GM12878 (cell line): ENCODE results near the gene ATP2B1. TPM values are rescaled to one million over a fixed set of nuclear protein-coding genes. Genes with fewer than 3 reads are reported as not detected.

ENCODE experiments used
- ATAC-seq: fragments of 200-7000 bp; cut with Tn5 transposase; 3 replicates; pipeline ENCODE4 v1.9.1; 2020; ENCODE audit warnings: mild to moderate bottlenecking, moderate library complexity
- BruUV-seq: library from RNA; stranded (reverse); fragments of 400-500 nt; replicated peaks from 2 replicates; lab custom pipeline; 2021; lab: Mats Ljungman, UMichigan
- CTCF ChIA-PET: fragments of 300-600 bp; sonication (Branson Sonifier 250); formaldehyde crosslinking; extraction: SDS; loops from one replicate; lab custom pipeline; 2021; ENCODE audit warnings: inconsistent platforms; lab: Yijun Ruan, JAX
- POLR2A ChIA-PET: fragments of 350-600 bp; formaldehyde crosslinking; extraction: SDS; loops from one replicate; lab custom pipeline; 2021; ENCODE audit warnings: inconsistent platforms; lab: Charles Lee
- RAD21 ChIA-PET: fragments of 300-600 bp; sonication (Branson Sonifier 250); formaldehyde crosslinking; loops from one replicate; lab custom pipeline; 2023; ENCODE audit warnings: antibody characterized with exemption; ENCODE audit not compliant: unreplicated experiment; lab: Charles Lee
- SMC1A ChIA-PET: fragments of 300-600 bp; sonication (Branson Sonifier 250); formaldehyde crosslinking; loops from one replicate; lab custom pipeline; 2023; ENCODE audit not compliant: unreplicated experiment, uncharacterized antibody; lab: Charles Lee
- DNase-seq: peaks from one replicate; pipeline ENCODE4 v3.0.0-alpha.2; 2011; ENCODE audit warnings: low read depth, low spot score
- FAIRE-seq: peaks from 3 replicates; lab custom pipeline; 2011; peaks lifted over from hg19 to GRCh38; lab: Jason Lieb, UNC
- H2AFZ ChIP-seq: 2 replicates; pipeline ENCODE4 v1.6.0; 2011; ENCODE audit warnings: low read depth, low read length, control low read depth; ENCODE audit not compliant: control insufficient read depth
- H3K27ac ChIP-seq: 2 replicates; pipeline ENCODE4 v1.5.1; 2011; ENCODE audit warnings: control low read depth; ENCODE audit not compliant: control insufficient read depth, insufficient read depth
- H3K27me3 ChIP-seq, 2 experiments: replicated peaks in 1 of 2; 2 replicates each; pipeline versions ENCODE4 v1.6.0 to v1.6.1; 2011; ENCODE audit warnings: low read length in 1 of 2; ENCODE audit not compliant: control insufficient read depth in 2 of 2, insufficient read depth in 2 of 2
- H3K36me3 ChIP-seq, 2 experiments: 2 replicates each; pipeline ENCODE4 v1.5.1; 2011; ENCODE audit warnings: low read length in 1 of 2; ENCODE audit not compliant: control insufficient read depth in 2 of 2, insufficient read depth in 2 of 2
- H3K4me1 ChIP-seq: 2 replicates; pipeline ENCODE4 v1.6.1; 2011; ENCODE audit warnings: mild to moderate bottlenecking, low read length, moderate library complexity, mixed read lengths; ENCODE audit not compliant: control insufficient read depth, insufficient read depth
- H3K4me2 ChIP-seq: 2 replicates; pipeline ENCODE4 v1.6.0; 2011; ENCODE audit warnings: control low read depth; ENCODE audit not compliant: control insufficient read depth, insufficient read depth
- H3K4me3 ChIP-seq: fragments of 200-600 bp; sonication (generic); 2 replicates; pipeline ENCODE4 v1.5.1; 2016
- H3K79me2 ChIP-seq: 2 replicates; pipeline ENCODE4 v1.6.0; 2011; ENCODE audit warnings: low read length; ENCODE audit not compliant: control insufficient read depth, insufficient read depth
- H3K9ac ChIP-seq: 2 replicates; pipeline ENCODE4 v1.8.0; 2011; ENCODE audit warnings: low read length, control low read depth, mixed read lengths; ENCODE audit not compliant: control insufficient read depth, insufficient read depth
- H3K9me3 ChIP-seq: replicated peaks from 3 replicates; pipeline ENCODE4 v1.5.1; 2011; ENCODE audit warnings: mild to moderate bottlenecking, low read length; ENCODE audit not compliant: control insufficient read depth, insufficient read depth
- H4K20me1 ChIP-seq: 2 replicates; pipeline ENCODE4 v1.6.0; 2011; ENCODE audit not compliant: control insufficient read depth, insufficient read depth
- CBX5 ChIP-seq: sonication (generic); IDR thresholded peaks from 2 replicates; pipeline ENCODE4 v1.6.1; 2016; ENCODE audit warnings: low read depth, moderate library complexity, mild to moderate bottlenecking, inconsistent platforms
- CHD4 ChIP-seq: fragments of 200-600 bp; sonication (generic); IDR thresholded peaks from 2 replicates; pipeline ENCODE4 v1.6.1; 2016; ENCODE audit warnings: mild to moderate bottlenecking
- CREB1 ChIP-seq: IDR thresholded peaks from 2 replicates; pipeline ENCODE4 v1.6.1; 2012; ENCODE audit warnings: low read depth, mild to moderate bottlenecking, inconsistent platforms
- NRF1 ChIP-seq: conservative IDR thresholded peaks from 2 replicates; pipeline ENCODE4 v1.6.1; 2011; ENCODE audit warnings: mild to moderate bottlenecking, low read depth, low read length, improper control_type of control experiment
- POLR2A ChIP-seq: IDR thresholded peaks from 2 replicates; pipeline ENCODE4 v1.6.1; 2011; ENCODE audit warnings: low read depth, mild to moderate bottlenecking, low read length
- RCOR1 ChIP-seq: conservative IDR thresholded peaks from 2 replicates; pipeline ENCODE4 v1.6.1; 2012; ENCODE audit warnings: low read depth, low read length, improper control_type of control experiment
- ZNF207 ChIP-seq: fragments of 450-650 bp; IDR thresholded peaks from 2 replicates; pipeline ENCODE4 v1.6.1; 2014; ENCODE audit warnings: antibody characterized with exemption, mild to moderate bottlenecking, borderline replicate concordance
- WGBS: methylation state at CpG from one replicate; pipeline ENCODE4 v1.1.6; 2016; ENCODE audit warnings: low lambda C conversion rate; ENCODE audit not compliant: insufficient replicate concordance, insufficient coverage; ENCODE audit errors: missing lambda C conversion rate; 5-methylcytosine and 5-hydroxymethylcytosine counted together
- in situ Hi-C: fragments of 300-500 bp; cut with MboI; formaldehyde crosslinking; loops from 9 replicates; pipeline ENCODE4 v1.14.3; 2018; ENCODE audit warnings: mixed read lengths
- intact Hi-C: fragments of 100-400 bp; cut with micrococcal nuclease; formaldehyde crosslinking; loops from one replicate; pipeline ENCODE4 v1.14.2; 2022; ENCODE audit not compliant: unreplicated experiment
- polyA plus RNA-seq, 11 experiments: library from polyadenylated mRNA; depleted of rRNA in 4 of 11; unstranded in 6 of 11; stranded (reverse) in 5 of 11; fragments of >200 nt; fragmentation: Nextera tagmentation in 4 of 11; fragmentation: Illumina TruSeq in 1 of 11; extraction: Ambion mirVana in 4 of 11; extraction: Trizol in 1 of 11; gene quantifications; 1 replicate in 1 of 11; 2 replicates in 10 of 11; pipeline versions ENCODE4 v1.2.1 to v1.2.3, GENCODE V29; 2011 to 2016; ENCODE audit warnings: inconsistent platforms in 2 of 11, missing spikeins in 2 of 11, low read depth in 1 of 11
- total RNA-seq, 4 experiments: library from RNA; depleted of rRNA in 3 of 4; stranded (reverse); fragments of >200 nt in 3 of 4; fragmentation: Illumina TruSeq in 1 of 4; extraction: Trizol in 1 of 4; gene quantifications; 2 replicates each; pipeline versions ENCODE4 v1.2.1 to v1.2.3, GENCODE V29; 2013 to 2021
- TF ChIP-seq, protein P1 (sequence below): fragments of 450-650 bp; IDR thresholded peaks from 2 replicates; pipeline ENCODE4 v1.6.1; 2016; ENCODE audit warnings: mild to moderate bottlenecking

Gene ATP2B1
- total and polyA plus RNA-seq, 10 of the 15 experiments (the other 5 are each of a cell fraction or from before 2014, with no cell fraction given): 15.9 to 67.8 (median 48.5) TPM

DNA sequence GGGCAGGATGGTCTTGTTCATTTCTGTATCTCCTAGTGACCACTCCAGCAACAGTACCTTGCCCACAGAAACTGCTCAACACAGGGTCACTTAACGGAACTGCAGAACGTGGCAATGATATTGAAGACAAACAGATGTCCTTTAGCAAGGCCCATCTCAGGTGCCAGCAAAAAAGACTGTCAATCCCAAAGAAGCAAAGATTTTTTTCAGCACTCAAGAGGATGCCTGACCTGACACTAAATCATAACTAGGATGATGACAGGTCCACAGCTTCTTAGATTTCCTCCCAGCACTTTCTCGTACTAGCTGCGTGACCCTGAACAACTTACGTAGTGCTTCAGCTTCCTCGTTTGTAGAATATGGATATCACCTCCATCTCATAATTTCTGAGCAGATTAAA lies 39.4 kb downstream of the ATP2B1 start:
- Histone ChIP-seq H3K4me3 (no peak overlapping the region), H2AFZ (no peak overlapping the region), H3K4me2 (no peak overlapping the region), H3K9me3 (peaks cover 2% of the 10 kb centered on the region; the same call in 2 of the 3 replicates), H3K9ac (no peak overlapping the region), H3K27ac (no peak overlapping the region), H3K79me2 (peaks cover 89% of the 10 kb centered on the region), H3K27me3 (no peaks in the 10 kb centered on the region), H3K4me1 (peaks cover 21% of the 10 kb centered on the region; the same call in 1 of the 2 replicates), H4K20me1 (no peaks in the 10 kb centered on the region), H3K36me3 (peaks cover 0 to 5% of the 10 kb centered on the region in 2 experiments; a peak in 1 of 4 replicates)
- BruUV-seq: no TSS peak
- POLR2A ChIA-PET: interaction anchor here (0.7 to 1.8 kb wide), 3 partner anchors 10 to 37 kb away, joined by 3 to 7 read pairs (median 3); no protein-coding TSS in a partner anchor
- CTCF ChIA-PET: interaction anchor here (0.6 to 2.3 kb wide), 8 partner anchors 8 to 268 kb away, joined by 3 to 8 read pairs (median 4); no protein-coding TSS in a partner anchor
- RAD21 ChIA-PET: interaction anchor here (1.4 kb wide), 1 partner anchor 14 kb away, joined by 6 read pairs; no protein-coding TSS in a partner anchor
- intact Hi-C loops (no loop called here), in situ Hi-C loops (no loop called here)
- DNase-seq: no peak
- ATAC-seq: 0 out of 3 replicates have a peak, but pooled peaks have one; percentile 6
- no peak for FAIRE-seq
- SMC1A ChIA-PET: interaction anchor here (0.8 to 3.6 kb wide), 13 partner anchors 9 to 98 kb away, joined by 3 to 15 read pairs (median 4); no protein-coding TSS in a partner anchor
- TF ChIP-seq, protein P1, sequence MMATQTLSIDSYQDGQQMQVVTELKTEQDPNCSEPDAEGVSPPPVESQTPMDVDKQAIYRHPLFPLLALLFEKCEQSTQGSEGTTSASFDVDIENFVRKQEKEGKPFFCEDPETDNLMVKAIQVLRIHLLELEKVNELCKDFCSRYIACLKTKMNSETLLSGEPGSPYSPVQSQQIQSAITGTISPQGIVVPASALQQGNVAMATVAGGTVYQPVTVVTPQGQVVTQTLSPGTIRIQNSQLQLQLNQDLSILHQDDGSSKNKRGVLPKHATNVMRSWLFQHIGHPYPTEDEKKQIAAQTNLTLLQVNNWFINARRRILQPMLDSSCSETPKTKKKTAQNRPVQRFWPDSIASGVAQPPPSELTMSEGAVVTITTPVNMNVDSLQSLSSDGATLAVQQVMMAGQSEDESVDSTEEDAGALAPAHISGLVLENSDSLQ: no peak
- TF ChIP-seq NRF1 (no peak), RCOR1 (no peak), CREB1 (no peak), CHD4 (no peak), POLR2A (no peak), ZNF207 (no peak), CBX5 (no peak)
- WGBS: 52% methylated on average over 6 of the region's 6 CpGs
